HS-27A (cell line): ENCODE data around the gene CD244.
"Not testable (repeated sequence)": the region's sequence is repeated elsewhere in the genome, so short reads cannot be mapped to it uniquely, and the experiment has no call there.

Experiments
- DNase-seq: peaks from one replicate; pipeline ENCODE4 v3.0.0-alpha.2; 2012; ENCODE audit warnings: low read depth, missing footprints

Gene CD244

GRCh38 chr1:160811147-160811546 is 51.5 kb downstream of the CD244 start:
- DNase-seq, result no peak

GRCh38 chr1:160810486-160810885 is 52.2 kb downstream of the CD244 start:
- DNase-seq, result no peak

- DNase-seq, result no peak
Observed at GRCh38 chr1:160808289-160808688, 54.4 kb downstream of the CD244 start.

GRCh38 chr1:160807738-160808137 is 54.9 kb downstream of the CD244 start:
- DNase-seq, result no peak

- no peak for DNase-seq
Observed at GRCh38 chr1:160807247-160807646, 55.4 kb downstream of the CD244 start.

GRCh38 chr1:160806784-160807183 is 55.9 kb downstream of the CD244 start:
- no peak for DNase-seq

GRCh38 chr1:160806109-160806665 is 56.5 kb downstream of the CD244 start:
- no peak for DNase-seq

GRCh38 chr1:160801836-160802580 is 60.7 kb downstream of the CD244 start:
- DNase-seq, result no peak

- no peak for DNase-seq
Observed at GRCh38 chr1:160800645-160801408, 61.9 kb downstream of the CD244 start.

GRCh38 chr1:160800142-160800541 is 62.5 kb downstream of the CD244 start:
- DNase-seq, result no peak

GRCh38 chr1:160799641-160800040 is 63.0 kb downstream of the CD244 start:
- DNase-seq, result no peak

GRCh38 chr1:160798439-160798838 is 64.2 kb downstream of the CD244 start:
- DNase-seq, result no peak

- no peak for DNase-seq
Observed at GRCh38 chr1:160797861-160798273, 64.8 kb downstream of the CD244 start.

GRCh38 chr1:160797271-160797709 is 65.4 kb downstream of the CD244 start:
- no peak for DNase-seq

GRCh38 chr1:160795951-160796383 is 66.7 kb downstream of the CD244 start, which contains the start of gene LY9:
TSS of gene LY9 (plus strand) at chr1:160796174. CDS start at chr1:160796188, 14 bp downstream.
- DNase-seq, result no peak

GRCh38 chr1:160794376-160794775 is 68.3 kb downstream of the CD244 start:
- DNase-seq, result no peak

GRCh38 chr1:160789702-160790611 is 72.7 kb downstream of the CD244 start:
- no peak for DNase-seq

GRCh38 chr1:160789051-160789701 is 73.5 kb downstream of the CD244 start:
- no peak for DNase-seq

GRCh38 chr1:160782988-160783765 is 79.5 kb downstream of the CD244 start:
- not testable (repeated sequence) for DNase-seq

- no peak for DNase-seq
Observed at GRCh38 chr1:160781914-160782689, 80.6 kb downstream of the CD244 start.
